Measurements from ENCODE around the gene SAMMSON. TPM values are rescaled to one million over a fixed set of nuclear protein-coding genes. Genes with fewer than 3 reads are reported as not detected.

SAMMSON gene
- total and polyA plus RNA-seq, 2 donors = under 0.01 to 0.05 TPM

GRCh38 chr3:70069557-70069956 lies 70.0 kb downstream of the SAMMSON start:
- WGBS = 98% methylated on average over 5 of the region's 5 CpGs
- Histone ChIP-seq H3K27ac (ENCODE audit: low read depth in 1 of 2, low read length in 1 of 2) (no peak overlapping the region), H3K4me1 (ENCODE audit: control insufficient read depth in 2 of 2, insufficient read depth in 2 of 2, low read length in 2 of 2) (no peaks in the 10 kb centered on the region), H3K4me3 (ENCODE audit: low read length in 2 of 2) (no peak overlapping the region), H3K9me3 (ENCODE audit: control insufficient read depth in 2 of 2, insufficient read depth in 1 of 2, low read length in 1 of 2) (no peaks in the 10 kb centered on the region), H3K36me3 (ENCODE audit: control insufficient read depth in 2 of 2, insufficient read depth in 2 of 2, low read length in 1 of 2) (no peaks in the 10 kb centered on the region), H3K27me3 (ENCODE audit: control insufficient read depth in 2 of 2, insufficient read depth in 1 of 2, low read length in 1 of 2) (peaks cover 0 to 4% of the 10 kb centered on the region in 2 donors)
- no peak for DNase-seq (ENCODE audit: low read depth in 6 of 9, low spot score in 9 of 9)

- DNase-seq (ENCODE audit: low read depth in 6 of 9, low spot score in 9 of 9) = no peak
- 71% methylated on average over 4 of the region's 4 CpGs for WGBS
- Histone ChIP-seq H3K27me3 (ENCODE audit: control insufficient read depth in 2 of 2, insufficient read depth in 1 of 2, low read length in 1 of 2) (peaks cover 0 to 4% of the 10 kb centered on the region in 2 donors), H3K4me3 (ENCODE audit: low read length in 2 of 2) (no peak overlapping the region), H3K36me3 (ENCODE audit: control insufficient read depth in 2 of 2, insufficient read depth in 2 of 2, low read length in 1 of 2) (no peaks in the 10 kb centered on the region), H3K27ac (ENCODE audit: low read depth in 1 of 2, low read length in 1 of 2) (no peak overlapping the region), H3K9me3 (ENCODE audit: control insufficient read depth in 2 of 2, insufficient read depth in 1 of 2, low read length in 1 of 2) (no peaks in the 10 kb centered on the region), H3K4me1 (ENCODE audit: control insufficient read depth in 2 of 2, insufficient read depth in 2 of 2, low read length in 2 of 2) (no peaks in the 10 kb centered on the region)
Observed at GRCh38 chr3:70071138-70071537, 71.6 kb downstream of the SAMMSON start.

GRCh38 chr3:70072180-70072579 lies 72.6 kb downstream of the SAMMSON start:
- H3K9me3 ChIP-seq (ENCODE audit: control insufficient read depth in 2 of 2, insufficient read depth in 1 of 2, low read length in 1 of 2) = no peaks in the 10 kb centered on the region
- WGBS = 23% methylated on average over 9 of the region's 9 CpGs
- H3K4me1 ChIP-seq (ENCODE audit: control insufficient read depth in 2 of 2, insufficient read depth in 2 of 2, low read length in 2 of 2) = no peaks in the 10 kb centered on the region
- no peaks in the 10 kb centered on the region for H3K36me3 ChIP-seq (ENCODE audit: control insufficient read depth in 2 of 2, insufficient read depth in 2 of 2, low read length in 1 of 2)
- DNase-seq (ENCODE audit: low read depth in 6 of 9, low spot score in 9 of 9) = no peak
- peaks cover 0 to 4% of the 10 kb centered on the region in 2 donors for H3K27me3 ChIP-seq (ENCODE audit: control insufficient read depth in 2 of 2, insufficient read depth in 1 of 2, low read length in 1 of 2)
- no peak overlapping the region for H3K27ac ChIP-seq (ENCODE audit: low read depth in 1 of 2, low read length in 1 of 2)
- H3K4me3 ChIP-seq (ENCODE audit: low read length in 2 of 2) = no peak overlapping the region

- H3K27me3 ChIP-seq (ENCODE audit: control insufficient read depth in 2 of 2, insufficient read depth in 1 of 2, low read length in 1 of 2) = peaks cover 0 to 4% of the 10 kb centered on the region in 2 donors
- 96% methylated on average over 2 of the region's 2 CpGs for WGBS
- no peaks in the 10 kb centered on the region for H3K36me3 ChIP-seq (ENCODE audit: control insufficient read depth in 2 of 2, insufficient read depth in 2 of 2, low read length in 1 of 2)
- no peaks in the 10 kb centered on the region for H3K9me3 ChIP-seq (ENCODE audit: control insufficient read depth in 2 of 2, insufficient read depth in 1 of 2, low read length in 1 of 2)
- no peak for DNase-seq (ENCODE audit: low read depth in 6 of 9, low spot score in 9 of 9)
- no peak overlapping the region for H3K4me3 ChIP-seq (ENCODE audit: low read length in 2 of 2)
- no peaks in the 10 kb centered on the region for H3K4me1 ChIP-seq (ENCODE audit: control insufficient read depth in 2 of 2, insufficient read depth in 2 of 2, low read length in 2 of 2)
- H3K27ac ChIP-seq (ENCODE audit: low read depth in 1 of 2, low read length in 1 of 2) = no peak overlapping the region
Observed at GRCh38 chr3:70072754-70073153, 73.2 kb downstream of the SAMMSON start.

GRCh38 chr3:70075101-70075500 lies 75.6 kb downstream of the SAMMSON start:
- peaks cover 0 to 4% of the 10 kb centered on the region in 2 donors for H3K27me3 ChIP-seq (ENCODE audit: control insufficient read depth in 2 of 2, insufficient read depth in 1 of 2, low read length in 1 of 2)
- no peaks in the 10 kb centered on the region for H3K36me3 ChIP-seq (ENCODE audit: control insufficient read depth in 2 of 2, insufficient read depth in 2 of 2, low read length in 1 of 2)
- WGBS = 89% methylated on average over 2 of the region's 2 CpGs
- H3K4me1 ChIP-seq (ENCODE audit: control insufficient read depth in 2 of 2, insufficient read depth in 2 of 2, low read length in 2 of 2) = no peaks in the 10 kb centered on the region
- no peak overlapping the region for H3K27ac ChIP-seq (ENCODE audit: low read depth in 1 of 2, low read length in 1 of 2)
- no peak overlapping the region for H3K4me3 ChIP-seq (ENCODE audit: low read length in 2 of 2)
- DNase-seq (ENCODE audit: low read depth in 6 of 9, low spot score in 9 of 9) = no peak
- no peaks in the 10 kb centered on the region for H3K9me3 ChIP-seq (ENCODE audit: control insufficient read depth in 2 of 2, insufficient read depth in 1 of 2, low read length in 1 of 2)

- no peaks in the 10 kb centered on the region for H3K36me3 ChIP-seq (ENCODE audit: control insufficient read depth in 2 of 2, insufficient read depth in 2 of 2, low read length in 1 of 2)
- no peaks in the 10 kb centered on the region for H3K4me1 ChIP-seq (ENCODE audit: control insufficient read depth in 2 of 2, insufficient read depth in 2 of 2, low read length in 2 of 2)
- 79% methylated on average over 3 of the region's 3 CpGs for WGBS
- H3K9me3 ChIP-seq (ENCODE audit: control insufficient read depth in 2 of 2, insufficient read depth in 1 of 2, low read length in 1 of 2) = no peaks in the 10 kb centered on the region
- peaks cover 0 to 4% of the 10 kb centered on the region in 2 donors for H3K27me3 ChIP-seq (ENCODE audit: control insufficient read depth in 2 of 2, insufficient read depth in 1 of 2, low read length in 1 of 2)
- DNase-seq (ENCODE audit: low read depth in 6 of 9, low spot score in 9 of 9) = no peak
- no peak overlapping the region for H3K4me3 ChIP-seq (ENCODE audit: low read length in 2 of 2)
- H3K27ac ChIP-seq (ENCODE audit: low read depth in 1 of 2, low read length in 1 of 2) = no peak overlapping the region
Observed at GRCh38 chr3:70076396-70076795, 76.9 kb downstream of the SAMMSON start.

GRCh38 chr3:70078778-70079177 lies 79.2 kb downstream of the SAMMSON start:
- H3K36me3 ChIP-seq (ENCODE audit: control insufficient read depth in 2 of 2, insufficient read depth in 2 of 2, low read length in 1 of 2) = no peaks in the 10 kb centered on the region
- no peak for DNase-seq (ENCODE audit: low read depth in 6 of 9, low spot score in 9 of 9)
- H3K9me3 ChIP-seq (ENCODE audit: control insufficient read depth in 2 of 2, insufficient read depth in 1 of 2, low read length in 1 of 2) = no peaks in the 10 kb centered on the region
- no peaks in the 10 kb centered on the region for H3K4me1 ChIP-seq (ENCODE audit: control insufficient read depth in 2 of 2, insufficient read depth in 2 of 2, low read length in 2 of 2)
- 96% methylated on average over 3 of the region's 3 CpGs for WGBS
- H3K4me3 ChIP-seq (ENCODE audit: low read length in 2 of 2) = no peak overlapping the region
- H3K27ac ChIP-seq (ENCODE audit: low read depth in 1 of 2, low read length in 1 of 2) = no peak overlapping the region
- H3K27me3 ChIP-seq (ENCODE audit: control insufficient read depth in 2 of 2, insufficient read depth in 1 of 2, low read length in 1 of 2) = no peaks in the 10 kb centered on the region

DNA sequence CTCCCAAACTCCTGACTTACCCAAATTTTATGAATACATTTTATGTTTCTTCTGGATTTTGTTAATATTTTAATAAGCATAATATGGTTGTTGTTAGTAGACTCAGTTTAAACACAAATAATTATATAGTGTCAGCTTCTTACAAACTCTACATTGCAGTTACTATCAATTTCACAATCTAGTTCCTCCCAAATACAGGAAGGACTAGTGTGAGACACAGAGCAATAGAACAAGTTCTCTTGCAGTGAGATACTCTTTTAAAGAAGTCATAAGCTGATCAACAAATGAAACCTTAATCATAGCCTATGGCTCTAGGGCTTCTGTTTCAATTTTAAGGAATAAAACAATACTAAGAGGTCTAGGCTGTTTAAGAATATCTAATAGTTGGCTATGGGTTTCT lies 86.1 kb downstream of the SAMMSON start:
- Histone ChIP-seq H3K9me3 (ENCODE audit: control insufficient read depth in 2 of 2, insufficient read depth in 1 of 2, low read length in 1 of 2) (no peaks in the 10 kb centered on the region), H3K27me3 (ENCODE audit: control insufficient read depth in 2 of 2, insufficient read depth in 1 of 2, low read length in 1 of 2) (no peaks in the 10 kb centered on the region), H3K4me3 (ENCODE audit: low read length in 2 of 2) (no peak overlapping the region), H3K36me3 (ENCODE audit: control insufficient read depth in 2 of 2, insufficient read depth in 2 of 2, low read length in 1 of 2) (no peaks in the 10 kb centered on the region), H3K4me1 (ENCODE audit: control insufficient read depth in 2 of 2, insufficient read depth in 2 of 2, low read length in 2 of 2) (no peaks in the 10 kb centered on the region), H3K27ac (ENCODE audit: low read depth in 1 of 2, low read length in 1 of 2) (no peak overlapping the region)
- no peak for DNase-seq (ENCODE audit: low read depth in 6 of 9, low spot score in 9 of 9)

- Histone ChIP-seq H3K4me3 (ENCODE audit: low read length in 2 of 2) (no peak overlapping the region), H3K4me1 (ENCODE audit: control insufficient read depth in 2 of 2, insufficient read depth in 2 of 2, low read length in 2 of 2) (no peaks in the 10 kb centered on the region), H3K27ac (ENCODE audit: low read depth in 1 of 2, low read length in 1 of 2) (no peak overlapping the region), H3K27me3 (ENCODE audit: control insufficient read depth in 2 of 2, insufficient read depth in 1 of 2, low read length in 1 of 2) (no peaks in the 10 kb centered on the region), H3K9me3 (ENCODE audit: control insufficient read depth in 2 of 2, insufficient read depth in 1 of 2, low read length in 1 of 2) (no peaks in the 10 kb centered on the region), H3K36me3 (ENCODE audit: control insufficient read depth in 2 of 2, insufficient read depth in 2 of 2, low read length in 1 of 2) (no peaks in the 10 kb centered on the region)
- WGBS = 80% methylated on average over 2 of the region's 2 CpGs
- no peak for DNase-seq (ENCODE audit: low read depth in 6 of 9, low spot score in 9 of 9)
Observed at GRCh38 chr3:70086336-70086735, 86.8 kb downstream of the SAMMSON start.
